OCI-LY7 (cell line): Measurements from ENCODE around the gene AKAP12. TPM values are rescaled to one million over a fixed set of nuclear protein-coding genes. Genes with fewer than 3 reads are reported as not detected.

Experiments
- BruUV-seq: library from RNA; stranded (reverse); fragments of 400-500 nt; replicated peaks from 2 replicates; lab custom pipeline; 2021; lab: Mats Ljungman, UMichigan
- CTCF ChIA-PET: fragments of 300-600 bp; sonication (Branson Sonifier 250); formaldehyde crosslinking; loops from one replicate; lab custom pipeline; 2022; ENCODE audit warnings: antibody characterized with exemption; ENCODE audit not compliant: unreplicated experiment; lab: Charles Lee
- POLR2A ChIA-PET: fragments of 300-600 bp; sonication (Branson Sonifier 250); formaldehyde crosslinking; loops from one replicate; lab custom pipeline; 2022; ENCODE audit warnings: antibody characterized with exemption; lab: Charles Lee
- DNase-seq: peaks from one replicate; pipeline ENCODE4 v3.0.0-alpha.2; 2015; ENCODE audit warnings: low spot score
- H2AFZ ChIP-seq: fragments of 200-600 bp; sonication (generic), shearing (Covaris generic); 2 replicates; pipeline ENCODE4 v1.6.1; 2014; ENCODE audit warnings: mild to moderate bottlenecking, antibody characterized with exemption, low read length, moderate library complexity
- H3K27ac ChIP-seq: fragments of 200-600 bp; sonication (generic); 2 replicates; pipeline ENCODE4 v1.5.1; 2014; ENCODE audit warnings: mixed run types, low read depth, mild to moderate bottlenecking, moderate library complexity, low read length, inconsistent platforms; ENCODE audit not compliant: poor library complexity, severe bottlenecking
- H3K36me3 ChIP-seq: fragments of 200-600 bp; sonication (generic); 2 replicates; pipeline ENCODE4 v1.6.1; 2014; ENCODE audit warnings: mild to moderate bottlenecking, antibody characterized with exemption, low read length, moderate library complexity, mixed read lengths; ENCODE audit not compliant: insufficient read depth
- H3K4me1 ChIP-seq: fragments of 200-600 bp; sonication (generic); 2 replicates; pipeline ENCODE4 v1.5.1; 2014; ENCODE audit warnings: mild to moderate bottlenecking, low read length; ENCODE audit not compliant: insufficient read depth, poor library complexity, severe bottlenecking
- H3K4me2 ChIP-seq: fragments of 200-600 bp; sonication (generic); 2 replicates; pipeline ENCODE4 v1.6.1; 2014; ENCODE audit warnings: mild to moderate bottlenecking, low read length
- H3K4me3 ChIP-seq: fragments of 200-600 bp; sonication (generic); 2 replicates; pipeline ENCODE4 v1.5.1; 2014; ENCODE audit warnings: mild to moderate bottlenecking, low read depth, low read length; ENCODE audit not compliant: poor library complexity, severe bottlenecking
- H3K79me2 ChIP-seq: fragments of 200-600 bp; sonication (generic); 2 replicates; pipeline ENCODE4 v1.6.1; 2016; ENCODE audit warnings: low read depth, mild to moderate bottlenecking, low read length, moderate library complexity, mixed read lengths; ENCODE audit not compliant: insufficient read depth
- H3K9me2 ChIP-seq: fragments of 200-600 bp; sonication (generic); 2 replicates; pipeline ENCODE4 v1.6.1; 2016; ENCODE audit warnings: mild to moderate bottlenecking, low read length, mixed read lengths; ENCODE audit not compliant: insufficient read depth
- H3K9me3 ChIP-seq: fragments of 200-600 bp; sonication (generic); 2 replicates; pipeline ENCODE4 v1.6.1; 2014; ENCODE audit warnings: mild to moderate bottlenecking, mixed run types, low read length, mixed read lengths
- H4K20me1 ChIP-seq: fragments of 200-600 bp; sonication (generic); 2 replicates; pipeline ENCODE4 v1.6.1; 2014; ENCODE audit warnings: mild to moderate bottlenecking, antibody characterized with exemption, low read length, moderate library complexity, mixed read lengths; ENCODE audit not compliant: insufficient read depth
- CTCF ChIP-seq: fragments of 200-600 bp; sonication (generic); conservative IDR thresholded peaks from 2 replicates; pipeline ENCODE4 v1.5.1; 2014; ENCODE audit warnings: mild to moderate bottlenecking, antibody characterized with exemption, low read length, moderate library complexity, mixed read lengths
- EZH2phosphoT487 ChIP-seq: fragments of 200-600 bp; sonication (generic); IDR thresholded peaks from 2 replicates; pipeline ENCODE4 v1.6.1; 2018; ENCODE audit warnings: low read depth, borderline replicate concordance, mild to moderate bottlenecking, mixed run types, antibody characterized with exemption, low read length, moderate library complexity, mixed read lengths
- intact Hi-C: fragments of 100-400 bp; cut with micrococcal nuclease; formaldehyde crosslinking; loops from one replicate; pipeline ENCODE4 v1.10.0; 2022; ENCODE audit not compliant: unreplicated experiment
- total RNA-seq, 2 experiments: library from RNA; depleted of rRNA in 1 of 2; stranded (reverse); fragments of >200 nt in 1 of 2; shearing (Covaris generic) in 1 of 2; gene quantifications; 2 replicates each; pipeline ENCODE4 v1.2.3, GENCODE V29; 2014 to 2022

Gene AKAP12
- total RNA-seq, 2 experiments from 2014 or later: 0.23 TPM; not detected in 1

- no TSS peak for BruUV-seq
- no peak overlapping the region for H3K4me3 ChIP-seq
- H4K20me1 ChIP-seq: no peaks in the 10 kb centered on the region
These were observed 111.5 kb downstream of the AKAP12 start for GRCh38 chr6:151351146-151351700.

GRCh38 chr6:151351731-151352130, 112.0 kb downstream of the AKAP12 start:
- BruUV-seq: no TSS peak
- Histone ChIP-seq H4K20me1 (no peaks in the 10 kb centered on the region), H3K4me2 (no peak overlapping the region), H3K4me1 (no peaks in the 10 kb centered on the region), H3K4me3 (no peak overlapping the region), H2AFZ (no peak overlapping the region), H3K36me3 (no peaks in the 10 kb centered on the region), H3K79me2 (no peaks in the 10 kb centered on the region), H3K9me2 (no peaks in the 10 kb centered on the region), H3K9me3 (no peaks in the 10 kb centered on the region), H3K27ac (no peak overlapping the region)
- no peak for TF ChIP-seq CTCF
- TF ChIP-seq EZH2phosphoT487: no peak
- ChIA-PET CTCF (no interaction called here), POLR2A (no interaction called here)
- intact Hi-C loops: no loop called here
- DNase-seq: no peak

More at GRCh38 chr6:151351146-151351700, 111.5 kb downstream of the AKAP12 start:
- no peaks in the 10 kb centered on the region for H3K79me2 ChIP-seq
- intact Hi-C loops: no loop called here
- no peak overlapping the region for H3K27ac ChIP-seq
- H3K9me3 ChIP-seq: no peaks in the 10 kb centered on the region
- H3K36me3 ChIP-seq: no peaks in the 10 kb centered on the region
- TF ChIP-seq EZH2phosphoT487 (no peak), CTCF (no peak)
- H3K9me2 ChIP-seq: no peaks in the 10 kb centered on the region
- H2AFZ ChIP-seq: no peak overlapping the region
- H3K4me1 ChIP-seq: no peaks in the 10 kb centered on the region
- ChIA-PET CTCF (no interaction called here), POLR2A (interaction anchor here (0.6 kb wide), 1 partner anchor 42 kb away, joined by 3 read pairs; no protein-coding TSS in a partner anchor)
- no peak for DNase-seq
- no peak overlapping the region for H3K4me2 ChIP-seq
